H1 (cell line): ENCODE results near the gene AFF1. TPM values are rescaled to one million over a fixed set of nuclear protein-coding genes. Genes with fewer than 3 reads are reported as not detected.

Experiments
- CBX8 ChIP-seq: fragments of 300-800, 300-1000 bp; sonication (generic); IDR thresholded peaks from 2 replicates; pipeline ENCODE4 v1.7.1; 2016; ENCODE audit warnings: low read depth, low read length, borderline replicate concordance
- CHD7 ChIP-seq: fragments of 300-600 bp; sonication (generic); IDR thresholded peaks from 2 replicates; pipeline ENCODE4 v1.7.1; 2012; ENCODE audit warnings: low read length, moderate library complexity, mild to moderate bottlenecking, inconsistent platforms; ENCODE audit not compliant: insufficient replicate concordance
- EP300 ChIP-seq, 2 experiments: IDR thresholded peaks; 1 replicate in 1 of 2; 2 replicates in 1 of 2; pipeline ENCODE4 v1.6.1; 2011 to 2012; ENCODE audit warnings: low read depth in 2 of 2, low read length in 2 of 2, mild to moderate bottlenecking in 2 of 2, borderline replicate concordance in 1 of 2, inconsistent platforms in 1 of 2, moderate library complexity in 1 of 2
- GABPA ChIP-seq: IDR thresholded peaks from 2 replicates; pipeline ENCODE4 v1.6.1; 2011; ENCODE audit warnings: mild to moderate bottlenecking, low read length, moderate library complexity, borderline replicate concordance; ENCODE audit not compliant: insufficient read depth
- HDAC6 ChIP-seq: IDR thresholded peaks from one replicate; pipeline ENCODE4 v1.7.1; 2012; ENCODE audit warnings: low read depth, mild to moderate bottlenecking, inconsistent platforms, low read length, moderate library complexity
- KDM1A ChIP-seq: fragments of 200-600, 300-600 bp; sonication (generic); IDR thresholded peaks from 2 replicates; pipeline ENCODE4 v1.7.1; 2016; ENCODE audit warnings: mild to moderate bottlenecking, low read length, borderline replicate concordance
- polyA plus RNA-seq, 7 experiments: library from polyadenylated mRNA; depleted of rRNA in 3 of 7; stranded (reverse) in 5 of 7; unstranded in 2 of 7; fragments of >200 nt in 5 of 7; fragments of 200-250 nt in 2 of 7; gene quantifications; 1 replicate in 5 of 7; 2 replicates in 1 of 7; 4 replicates in 1 of 7; pipeline versions ENCODE4 v1.2.1 to v1.2.3, GENCODE V29; 2011 to 2013; ENCODE audit warnings: missing spikeins in 2 of 7, mixed read lengths in 2 of 7
- total RNA-seq: library from RNA; stranded (reverse); fragmentation: NEBNext Ultra II Directional; extraction: Animal tissue kit (Norgen Biotek cat#: 25700); gene quantifications from 2 replicates; pipeline ENCODE4 v1.2.1, GENCODE V29; 2021

AFF1 gene
- total and polyA plus RNA-seq, 2 of the 8 experiments (the other 6 are each of a cell fraction or from before 2014, with no cell fraction given), result 14.8 to 85.5 TPM

- TF ChIP-seq CHD7 (no peak), HDAC6 (no peak), EP300 (IDR thresholded peaks at IDR 0.05; ENCODE audit: borderline replicate concordance in 1 of 2, low read depth in 2 of 2, low read length in 2 of 2) (no peak), CBX8 (no peak), GABPA (no peak), KDM1A (no peak)
These were observed 83.0 kb downstream of the AFF1 start (continued) for GRCh38 chr4:87017580-87018342.
